Stimulated activated CD8-positive, alpha-beta memory T cell treated with anti-CD3 and anti-CD28 coated beads, Interleukin-4, amount 100 ng/mL, for 48 hours (primary cell): ENCODE results near the gene CABLES2.
A peak's percentile ranks its signal among the peaks of the same experiment; 100 is the strongest.

Experiments used
- DNase-seq: peaks from one replicate; pipeline ENCODE4 v3.0.0-alpha.2; 2020

The CABLES2 gene

DNA sequence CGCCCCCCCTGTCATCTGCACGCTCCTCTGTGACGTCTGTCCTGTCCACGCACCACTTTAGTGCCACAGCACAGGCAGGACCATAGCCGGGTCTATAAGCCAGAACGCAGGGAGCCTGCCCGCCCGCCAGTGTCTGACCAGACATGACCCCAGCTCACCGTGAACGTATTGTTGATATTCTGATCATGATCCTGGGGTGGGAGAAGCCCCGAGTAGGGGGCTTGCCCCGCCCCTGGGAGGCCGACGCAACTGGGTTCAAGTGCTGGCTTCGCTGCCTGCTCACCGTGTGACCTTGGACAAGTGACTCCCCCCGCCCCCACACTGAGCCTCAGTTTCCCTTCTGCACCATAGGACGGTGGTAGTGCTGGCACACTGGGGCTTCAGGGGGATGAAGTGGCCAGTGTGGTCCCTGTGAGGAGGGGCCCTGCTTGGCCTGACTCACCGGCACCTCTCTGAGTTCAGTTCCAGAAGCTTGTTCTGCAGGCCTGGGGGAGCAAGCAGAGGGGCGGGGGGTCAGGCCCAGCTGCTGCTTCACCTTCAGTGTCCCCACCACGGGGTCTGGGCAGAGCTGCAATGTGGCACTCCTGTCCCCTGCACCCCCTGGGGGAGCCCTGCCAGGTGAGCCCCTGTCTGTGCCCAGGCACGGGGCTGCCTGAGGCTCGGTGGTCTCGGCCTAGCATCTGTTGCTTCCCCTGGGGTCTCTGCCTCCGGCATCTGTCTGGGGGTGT is 11.1 kb upstream of the CABLES2 start:
- no peak for DNase-seq

GRCh38 chr20:62416651-62417637 is 9.9 kb upstream of the CABLES2 start:
- DNase-seq: no peak

DNA sequence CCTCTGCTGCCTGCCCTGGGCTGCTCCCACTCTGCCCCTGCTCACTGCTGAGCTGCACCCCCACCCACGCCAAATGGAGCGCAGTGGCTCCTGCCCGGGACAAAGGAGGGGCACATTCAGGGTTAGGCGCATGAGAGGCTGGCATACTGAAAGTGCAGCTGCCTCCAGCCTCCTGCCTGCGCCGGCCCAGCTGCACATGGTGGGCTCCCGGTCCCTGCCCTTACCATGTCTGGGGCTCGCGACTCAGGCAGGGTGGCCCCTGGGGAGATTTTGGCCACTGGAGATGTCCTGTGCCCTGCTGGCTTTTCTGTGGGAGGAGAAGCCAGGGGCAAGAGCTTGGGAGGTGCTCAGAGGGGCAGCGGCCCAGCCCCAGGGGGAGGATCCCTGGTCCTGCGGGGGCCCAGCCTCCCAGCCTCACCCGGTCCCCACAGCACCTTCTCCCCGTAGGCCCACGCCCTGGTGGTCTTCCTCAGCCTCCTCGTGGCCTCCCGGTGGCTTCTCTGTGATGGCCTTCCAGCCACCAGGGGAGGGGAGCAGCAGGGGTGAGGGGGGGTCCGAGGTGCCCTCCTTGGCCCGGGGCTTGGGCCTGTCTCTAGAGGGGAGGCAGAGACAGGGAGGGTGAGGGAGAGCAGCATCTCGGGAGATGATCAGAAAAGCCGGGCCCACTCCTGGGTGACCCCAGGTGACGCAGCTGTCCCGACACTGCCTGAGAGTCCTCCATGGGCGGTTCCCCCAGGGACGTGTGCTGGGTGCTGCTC is 8.4 kb upstream of the CABLES2 start:
- no peak for DNase-seq

- DNase-seq: no peak
These were observed 6.9 kb upstream of the CABLES2 start for GRCh38 chr20:62413896-62414481.

DNA sequence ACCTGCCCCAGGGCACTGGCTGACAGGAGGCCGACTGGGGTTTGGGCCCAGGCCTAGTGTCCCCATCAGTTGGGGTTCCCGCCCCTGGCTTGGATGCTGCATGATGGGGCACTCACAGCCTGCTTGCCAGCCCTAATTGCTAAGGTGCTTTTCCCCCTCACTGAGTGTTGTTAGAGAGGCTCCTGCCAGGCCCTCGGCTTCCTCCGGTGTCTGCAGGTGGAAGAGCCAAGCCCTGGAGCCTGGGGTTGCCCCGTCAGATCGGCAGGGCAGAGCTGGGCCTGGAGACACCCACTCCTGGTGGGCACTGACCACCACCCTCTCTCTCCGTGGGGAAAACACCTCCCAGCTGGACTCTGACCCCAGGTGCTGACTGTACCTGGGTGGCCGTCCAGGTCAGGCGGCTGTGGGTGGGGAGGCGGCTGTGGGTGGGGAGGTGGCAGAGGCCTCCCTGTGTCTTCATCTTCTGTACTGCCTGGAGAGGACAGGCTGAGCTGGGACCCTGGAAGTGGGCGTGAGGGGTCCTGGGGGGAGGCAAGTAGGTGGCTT is 6.0 kb upstream of the CABLES2 start:
- no peak for DNase-seq

DNA sequence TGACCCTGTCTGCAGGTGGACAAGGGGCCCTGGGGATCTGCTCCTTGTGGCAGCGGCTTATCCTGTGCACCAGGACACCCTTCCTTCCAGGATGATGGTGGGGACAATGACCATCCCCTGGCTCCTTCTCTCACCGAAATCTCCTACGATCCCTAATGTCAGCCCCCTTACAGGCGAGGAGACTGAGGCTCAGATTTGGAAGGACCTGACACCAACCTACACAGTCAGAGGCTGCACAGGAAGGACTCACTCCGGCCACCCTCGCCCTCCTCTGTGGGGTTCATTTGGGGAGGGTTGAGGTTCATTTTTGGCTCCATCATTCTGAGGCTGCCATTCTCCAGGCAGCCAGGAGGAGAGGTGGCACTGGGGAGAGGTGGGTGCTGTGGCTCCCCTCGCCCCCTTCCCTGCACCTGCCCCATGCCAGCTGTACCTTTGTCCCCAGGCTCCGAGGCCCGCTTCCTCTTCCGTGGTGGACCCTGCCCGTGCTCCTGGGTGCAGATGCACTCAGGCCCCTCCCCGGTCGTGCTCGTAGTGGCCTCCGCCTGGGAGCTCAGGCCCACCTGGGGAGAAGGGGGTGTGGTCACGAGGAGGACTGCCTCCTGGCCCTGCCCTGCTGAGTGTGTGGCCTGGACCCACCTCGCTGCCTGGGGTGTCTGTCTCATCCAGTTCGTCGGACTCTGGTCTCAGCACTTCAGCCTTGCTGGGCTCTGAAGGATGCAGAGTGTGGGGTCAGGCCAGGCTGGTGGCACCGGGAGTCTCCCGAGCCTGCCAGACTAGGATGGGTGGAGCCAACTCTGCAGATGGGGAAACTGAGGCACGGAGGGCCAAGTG is 5.3 kb upstream of the CABLES2 start:
- no peak for DNase-seq

- DNase-seq: no peak
These were observed 4.6 kb upstream of the CABLES2 start for GRCh38 chr20:62411479-62412193.

GRCh38 chr20:62410746-62411478 is 3.8 kb upstream of the CABLES2 start:
- DNase-seq: no peak

DNA sequence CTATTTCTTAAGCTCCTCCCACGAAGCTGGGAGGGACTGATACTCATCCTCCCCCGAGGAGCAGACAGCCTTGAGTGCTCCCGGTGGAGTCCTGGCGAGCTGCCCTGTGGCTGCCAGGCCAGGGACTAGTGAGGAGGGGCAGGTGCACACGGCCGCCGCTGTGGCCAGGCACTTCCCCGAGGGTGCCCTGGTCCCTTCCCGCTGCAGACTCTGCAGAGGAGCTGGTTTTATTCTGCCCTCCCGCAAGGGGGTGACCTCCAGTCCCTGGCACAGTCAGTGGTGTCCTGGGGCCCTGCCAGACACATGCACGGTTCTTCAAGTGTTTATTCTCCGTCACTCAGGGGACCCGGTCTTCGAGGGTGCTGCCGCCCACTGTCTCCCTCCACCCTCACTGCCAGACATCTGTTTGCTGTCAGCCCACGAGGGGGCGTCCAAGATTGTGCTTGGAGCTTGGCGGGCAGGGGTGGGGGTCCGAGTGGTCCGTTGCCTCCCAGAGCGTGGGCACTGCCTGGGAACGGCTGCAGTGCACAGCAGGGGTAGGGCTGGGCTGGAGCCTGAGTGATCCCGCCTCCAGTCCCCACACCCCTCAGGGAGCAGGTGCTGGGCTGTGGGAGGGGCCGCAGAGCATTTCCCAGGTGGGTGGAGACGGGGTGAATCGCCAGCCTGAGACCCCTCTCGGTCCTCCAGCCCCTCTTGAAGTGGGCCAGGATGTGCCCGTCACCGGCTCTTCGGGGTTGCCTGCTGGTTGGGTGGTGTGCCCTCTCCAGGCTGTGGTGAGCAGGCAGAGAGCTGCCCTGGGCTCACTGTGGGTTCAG is 3.1 kb upstream of the CABLES2 start:
- DNase-seq: peak; percentile 62

DNA sequence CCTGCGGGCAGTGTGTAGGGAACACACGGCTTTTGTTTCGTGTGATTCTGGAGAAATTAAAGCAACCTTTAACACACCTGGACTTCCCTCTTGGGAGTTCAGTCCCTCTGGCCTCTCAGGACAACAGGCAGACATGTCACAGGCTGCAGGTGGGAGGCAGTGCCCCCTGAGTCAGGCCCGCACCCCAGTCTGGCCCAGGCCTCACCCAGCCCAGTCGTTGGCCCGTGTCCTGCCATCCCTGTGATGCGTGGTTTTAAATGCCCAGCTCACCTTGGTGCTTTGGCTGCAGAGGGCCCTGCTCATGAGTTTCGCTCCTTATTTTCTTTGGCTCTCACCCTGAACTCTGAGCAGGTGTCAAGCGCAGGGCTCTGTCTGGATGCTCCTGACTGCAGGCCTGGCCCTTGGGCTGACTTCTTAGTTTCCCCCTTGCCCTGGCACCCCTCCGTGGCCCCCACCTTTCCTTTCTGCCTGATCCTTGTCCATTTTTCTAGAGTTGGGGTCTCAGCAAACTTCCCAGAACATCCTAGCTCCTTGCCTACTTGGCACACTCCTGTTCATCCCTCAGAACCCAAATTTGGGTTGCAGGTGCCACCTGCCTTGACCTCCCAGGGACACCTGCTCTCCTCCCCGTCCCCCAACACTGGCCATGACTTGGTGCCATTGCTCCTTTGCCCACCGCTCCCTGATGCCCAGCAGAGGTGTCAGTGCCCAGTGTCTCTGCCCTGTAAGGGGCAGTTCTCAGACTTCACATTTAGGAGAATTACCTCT is 2.2 kb upstream of the CABLES2 start:
- no peak for DNase-seq

GRCh38 chr20:62408640-62409039 is 1.6 kb upstream of the CABLES2 start:
- no peak for DNase-seq

- no peak for DNase-seq
These were observed 970 bp upstream of the CABLES2 start for GRCh38 chr20:62408055-62408454.

- no peak for DNase-seq
These were observed 379 bp downstream of the CABLES2 start for GRCh38 chr20:62406635-62407176.

GRCh38 chr20:62405981-62406513 is 1.0 kb downstream of the CABLES2 start:
- no peak for DNase-seq

DNA sequence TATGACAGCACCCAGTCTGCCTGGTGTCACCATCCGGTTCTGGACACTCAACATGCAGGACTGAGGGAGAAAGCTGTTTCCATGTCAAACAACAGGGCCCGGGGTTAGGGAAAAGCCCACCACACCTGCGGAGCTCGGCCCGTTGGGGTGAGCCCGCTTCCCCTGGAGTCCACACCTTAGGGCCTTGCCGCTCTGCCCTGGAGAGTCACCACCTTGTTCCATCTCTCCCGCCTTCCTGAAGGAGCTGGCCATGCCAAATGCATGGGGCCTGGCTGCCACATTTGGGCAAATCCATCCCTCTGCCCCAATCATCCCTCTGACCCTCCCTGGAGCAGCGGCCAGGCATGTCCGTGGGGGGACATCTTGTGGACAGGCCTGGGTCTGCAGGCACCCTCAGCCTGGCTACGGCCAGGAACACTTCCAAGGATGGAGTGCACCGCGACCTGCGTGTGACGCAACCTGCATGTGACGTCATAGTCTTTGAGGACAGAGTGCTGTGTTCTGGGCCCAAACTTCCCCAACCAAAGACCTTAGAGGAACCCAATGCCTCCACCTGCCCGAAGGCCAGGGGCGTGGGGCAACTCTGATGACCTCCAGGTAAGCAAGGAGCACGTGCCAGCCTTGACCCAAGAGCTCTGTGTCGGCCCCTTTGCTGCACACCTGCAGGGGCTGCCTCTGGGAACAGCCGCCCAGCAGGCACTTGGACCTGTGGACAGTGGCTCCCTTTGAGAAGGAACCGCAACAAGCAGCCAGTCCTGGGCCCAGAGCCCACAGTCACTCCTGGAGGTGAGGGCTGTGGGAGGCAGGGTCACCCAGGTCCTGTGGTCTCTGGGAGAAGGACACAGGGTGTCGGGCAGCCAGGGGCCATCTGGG is 1.7 kb downstream of the CABLES2 start:
- no peak for DNase-seq

DNA sequence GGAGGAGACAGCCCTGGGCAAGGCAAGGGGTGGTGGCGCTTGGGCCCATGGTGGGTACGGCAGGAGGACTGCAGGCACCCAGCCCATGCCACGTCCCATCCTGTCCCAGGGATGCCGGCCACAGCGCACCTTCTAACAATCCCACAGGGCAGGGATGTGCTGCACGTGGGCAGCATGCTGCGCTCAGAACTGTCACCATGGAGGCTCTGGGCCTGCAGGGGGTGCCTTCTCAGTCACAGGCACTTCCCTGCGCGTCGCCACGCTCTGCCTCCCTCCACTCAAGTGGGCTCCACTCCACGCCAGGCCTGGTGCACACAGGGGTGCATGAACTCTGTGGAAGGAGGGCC is 2.4 kb downstream of the CABLES2 start:
- DNase-seq: no peak

DNA sequence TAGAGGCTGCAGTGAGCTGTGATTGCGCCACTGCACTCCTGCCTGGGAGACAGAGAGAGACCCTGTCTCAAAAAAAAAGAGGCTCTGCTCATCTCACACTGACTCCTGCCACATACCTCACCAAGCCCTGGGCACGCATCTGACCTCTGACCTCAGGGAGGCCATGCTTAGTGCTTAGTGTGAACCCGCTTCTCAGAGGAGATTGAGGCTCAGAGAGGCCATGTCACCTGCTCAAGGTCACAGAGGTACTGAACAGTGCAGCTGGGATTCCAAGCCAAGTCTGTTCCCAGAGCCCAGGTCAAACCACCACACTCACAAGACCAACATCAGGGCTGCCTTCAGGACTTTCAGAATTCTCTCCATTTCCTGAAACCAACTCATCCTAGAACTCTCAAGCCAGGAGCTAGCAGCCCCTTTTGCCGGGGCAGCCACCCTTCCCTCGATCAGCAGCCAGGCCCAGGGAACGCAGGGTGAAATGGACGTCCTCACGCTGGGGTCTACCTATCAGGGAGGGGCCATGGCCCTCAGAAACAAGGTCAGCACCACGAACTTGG is 2.9 kb downstream of the CABLES2 start:
- DNase-seq: no peak
